Motor neuron (in vitro differentiated cells): ENCODE results near the gene CLN6. TPM values are rescaled to one million over a fixed set of nuclear protein-coding genes. Genes with fewer than 3 reads are reported as not detected.
A peak's percentile ranks its signal among the peaks of the same experiment; 100 is the strongest.

Experiments
- ATAC-seq, 8 experiments: fragments of 200-7000 bp; cut with Tn5 transposase; replicated peaks in 6 of 8; 2 replicates each; pipeline ENCODE4 v1.8.0; 2021; ENCODE audit warnings: mild to moderate bottlenecking in 8 of 8, moderate library complexity in 8 of 8
- H3K27ac ChIP-seq, 2 donors: fragments of 250-450 bp; sonication (Bioruptor Pico); 2 replicates each; pipeline ENCODE4 v1.9.0; 2021; ENCODE audit warnings: antibody characterized with exemption in 2 of 2, mild to moderate bottlenecking in 2 of 2, moderate library complexity in 1 of 2
- H3K4me1 ChIP-seq, 2 donors: fragments of 250-450 bp; sonication (Bioruptor Pico); replicated peaks in 1 of 2; 2 replicates each; pipeline ENCODE4 v1.6.1; 2021; ENCODE audit warnings: antibody characterized with exemption in 2 of 2, mild to moderate bottlenecking in 2 of 2, moderate library complexity in 1 of 2
- H3K4me3 ChIP-seq, 5 donors: fragments of 250-450 bp; sonication (Bioruptor Pico); 2 replicates each; pipeline ENCODE4 v1.9.0; 2021; ENCODE audit warnings: antibody characterized with exemption in 5 of 5, mild to moderate bottlenecking in 5 of 5, moderate library complexity in 4 of 5
- WGBS, 10 experiments: fragments of 450-650 bp; shearing (Covaris generic); methylation state at CpG; one replicate each; pipeline ENCODE4 v1.0.0; 2022; 5-methylcytosine and 5-hydroxymethylcytosine counted together
- in situ Hi-C, 9 experiments: fragments of 400-800 bp; cut with MboI; loops; one replicate each; pipeline ENCODE4 v1.15.0; 2021; ENCODE audit warnings: low sequenced_read_pairs in 9 of 9, low pct_unique_long_range_greater_than_20kb in 2 of 9; ENCODE audit not compliant: unreplicated experiment in 9 of 9
- total RNA-seq, 8 experiments: library from RNA; unstranded; fragments of 300-600 nt; gene quantifications; 2 replicates each; pipeline versions ENCODE4 v1.2.3 to v1.2.4, GENCODE V29; 2022

Gene CLN6
- total RNA-seq, 8 experiments from 2014 or later = 6.5 to 39.7 (median 9.7) TPM

DNA sequence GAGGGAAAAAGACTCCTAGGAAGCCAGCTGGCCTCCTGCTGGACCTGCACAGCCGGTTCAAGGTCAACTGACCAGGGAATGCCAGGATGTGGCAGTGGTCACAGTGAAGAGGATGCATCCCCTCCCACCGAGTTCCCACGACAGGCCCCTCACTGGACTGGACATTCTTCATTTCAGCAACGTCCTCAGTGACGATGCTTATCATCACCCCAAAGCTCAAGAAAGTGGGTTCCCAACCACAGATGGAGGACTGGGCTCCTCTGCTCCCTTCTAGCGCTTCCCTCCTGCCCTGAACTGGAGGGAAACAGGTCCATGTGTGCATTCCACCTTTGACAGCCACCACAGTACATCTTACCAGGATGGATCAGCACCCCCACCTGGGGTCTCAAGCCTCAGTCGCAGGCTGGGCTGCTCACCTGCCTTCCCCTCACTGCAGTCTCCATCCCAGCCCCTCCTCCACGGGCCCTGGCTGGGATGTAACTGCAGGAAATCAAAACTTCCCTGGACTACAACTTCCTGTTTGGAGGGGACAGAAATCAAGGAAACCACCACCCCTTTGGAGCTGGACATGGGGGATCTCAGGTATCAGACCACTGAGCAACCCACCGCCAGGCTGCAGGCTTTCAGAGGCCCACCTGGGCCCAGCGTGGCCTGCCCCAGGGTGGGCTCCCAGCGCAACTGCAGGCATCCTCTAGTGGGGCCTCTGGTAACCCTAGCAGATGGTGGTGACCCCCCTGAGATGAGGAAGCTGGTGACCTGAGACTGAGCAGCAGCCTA, 31.7 kb downstream of the CLN6 start:
- in situ Hi-C loops = no loop called here
- 71 to 100% (median 82%) methylated on average over 2 to 4 of the region's 11 CpGs; no CpG with 5 or more reads in 6 of the 10 experiments for WGBS, 10 experiments
- no peak for ATAC-seq
- Histone ChIP-seq H3K27ac (no peak overlapping the region), H3K4me1 (peaks cover 20% of the 10 kb centered on the region in 2 donors), H3K4me3 (no peak overlapping the region)

DNA sequence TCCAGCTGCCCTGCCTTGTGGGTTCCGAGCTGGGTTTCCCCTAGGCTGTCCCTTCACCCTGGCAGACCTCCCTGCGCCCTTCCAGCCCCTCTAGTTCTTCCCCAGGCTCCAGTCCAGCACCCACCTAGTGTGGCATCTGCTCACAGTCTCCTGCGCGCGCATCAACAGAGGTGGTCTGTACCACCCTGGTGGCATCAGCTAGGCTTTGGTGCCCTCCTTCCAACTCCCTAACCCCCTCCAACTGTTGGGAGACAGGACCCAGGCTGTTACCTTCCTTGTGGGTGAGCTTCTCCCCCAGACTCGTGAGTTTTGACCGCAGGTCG, 32.4 kb downstream of the CLN6 start:
- WGBS, 10 experiments = 87 to 100% (median 100%) methylated on average over 1 to 4 of the region's 8 CpGs; no CpG with 5 or more reads in 5 of the 10 experiments
- in situ Hi-C loops = no loop called here
- no peak overlapping the region for H3K4me3 ChIP-seq
- peaks cover 17 to 19% of the 10 kb centered on the region in 2 donors for H3K4me1 ChIP-seq
- no peak overlapping the region for H3K27ac ChIP-seq
- no peak for ATAC-seq

- Histone ChIP-seq H3K27ac (no peak overlapping the region), H3K4me1 (peaks cover 12 to 14% of the 10 kb centered on the region in 2 donors), H3K4me3 (no peak overlapping the region)
- in situ Hi-C loops = no loop called here
- 92 to 100% (median 97%) methylated on average over 1 to 8 of the region's 17 CpGs; no CpG with 5 or more reads in 4 of the 10 experiments for WGBS, 10 experiments
- no peak for ATAC-seq
Observed at GRCh38 chr15:68196445-68197169, 32.9 kb downstream of the CLN6 start.

- Histone ChIP-seq H3K27ac (no peak overlapping the region), H3K4me3 (no peak overlapping the region), H3K4me1 (peaks cover 10 to 11% of the 10 kb centered on the region in 2 donors)
- in situ Hi-C loops = no loop called here
- ATAC-seq = no peak
- 73 to 100% (median 97%) methylated on average over 1 to 5 of the region's 8 CpGs; no CpG with 5 or more reads in 1 of the 10 experiments for WGBS, 10 experiments
Observed at GRCh38 chr15:68195336-68196112, 34.0 kb downstream of the CLN6 start.

DNA sequence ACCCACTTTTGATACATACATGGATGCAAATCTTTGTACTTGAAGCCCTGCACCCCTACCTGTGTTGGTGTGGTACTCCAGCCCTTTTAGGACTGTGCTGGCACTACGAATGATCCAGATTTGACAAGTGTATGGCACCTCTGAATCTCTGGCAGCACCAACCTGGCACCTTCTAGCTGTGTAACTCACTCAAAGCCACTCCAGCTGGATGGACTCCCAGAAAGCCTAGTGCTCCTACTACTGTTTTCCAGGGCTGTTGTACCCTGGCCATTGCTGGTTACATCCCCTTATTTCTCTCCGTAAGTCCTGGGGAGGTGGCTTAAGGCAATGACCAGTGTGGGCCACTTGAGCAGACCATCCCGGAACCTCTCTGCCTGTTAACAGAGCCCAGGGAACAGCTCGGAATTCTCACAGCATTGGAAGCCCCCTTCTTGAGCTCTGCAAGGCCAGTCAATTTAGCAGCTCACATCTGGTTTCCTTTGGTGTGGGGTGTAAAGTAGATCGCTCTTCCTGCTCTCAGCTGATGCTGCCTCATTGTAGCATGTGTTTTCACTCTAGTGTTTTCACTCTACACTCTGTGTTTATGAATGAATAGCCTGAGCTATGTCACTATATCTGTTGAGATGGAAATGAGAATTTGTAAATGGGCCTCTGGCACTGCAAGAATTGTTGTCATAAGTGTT, 36.6 kb downstream of the CLN6 start:
- Histone ChIP-seq H3K4me1 (no peaks in the 10 kb centered on the region), H3K4me3 (no peak overlapping the region), H3K27ac (no peak overlapping the region)
- in situ Hi-C loops = no loop called here
- WGBS, 10 experiments = 60 to 100% (median 82%) methylated on average over 1 to 3 of the region's 5 CpGs; no CpG with 5 or more reads in 3 of the 10 experiments
- ATAC-seq = peak in 4 of 8 experiments; percentile 38 to 58 (median 46)

GRCh38 chr15:68192117-68192516, 37.4 kb downstream of the CLN6 start:
- 70 to 100% (median 95%) methylated on average over 1 to 4 of the region's 4 CpGs; no CpG with 5 or more reads in 4 of the 10 experiments for WGBS, 10 experiments
- H3K27ac ChIP-seq = no peak overlapping the region
- no peak for ATAC-seq
- no peak overlapping the region for H3K4me3 ChIP-seq
- no peaks in the 10 kb centered on the region for H3K4me1 ChIP-seq
- in situ Hi-C loops = no loop called here

DNA sequence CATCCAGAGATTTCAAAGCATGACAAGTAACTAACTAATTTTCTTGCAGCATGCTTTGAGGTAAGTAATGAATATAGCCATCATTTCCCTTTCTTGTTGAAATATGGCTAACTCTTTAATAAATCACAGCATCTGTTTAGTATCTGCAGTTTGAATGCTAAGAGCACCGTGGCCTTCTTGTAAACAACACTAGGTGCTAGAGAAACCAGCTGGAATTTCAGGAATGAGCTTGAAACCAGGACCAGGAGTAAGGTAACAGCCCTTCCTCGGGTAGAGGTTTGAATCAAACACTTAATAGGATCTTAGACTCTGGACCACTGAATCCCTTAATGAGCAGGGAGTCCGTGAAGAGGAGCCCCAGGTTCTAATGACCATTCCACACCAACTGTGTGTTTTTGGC, 38.0 kb downstream of the CLN6 start:
- no peak for ATAC-seq
- Histone ChIP-seq H3K4me1 (no peaks in the 10 kb centered on the region), H3K27ac (no peak overlapping the region), H3K4me3 (no peak overlapping the region)
- 58 to 84% (median 80%) methylated on average over 1 to 3 of the region's 3 CpGs; no CpG with 5 or more reads in 2 of the 10 experiments for WGBS, 10 experiments
- in situ Hi-C loops = no loop called here

DNA sequence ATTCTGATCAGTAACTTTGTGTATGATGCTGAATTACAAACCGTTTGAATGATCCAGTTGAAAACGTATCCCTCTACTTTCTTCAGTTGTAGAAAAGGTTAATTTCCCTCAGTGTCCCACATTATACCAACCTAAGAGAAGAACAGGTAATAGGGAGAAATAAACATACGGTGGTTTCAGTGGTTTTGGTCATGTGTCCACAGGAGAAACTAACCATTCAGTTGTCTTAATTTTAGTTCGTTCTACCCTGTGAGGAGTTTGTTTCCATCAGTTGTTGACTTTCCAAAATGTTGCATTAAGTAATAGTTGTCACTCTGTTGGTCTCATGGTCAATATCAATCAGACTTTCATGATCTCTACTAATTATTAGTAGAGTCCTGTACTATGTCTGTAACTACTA, 39.5 kb downstream of the CLN6 start:
- in situ Hi-C loops = no loop called here
- no peak overlapping the region for H3K4me3 ChIP-seq
- H3K4me1 ChIP-seq = no peaks in the 10 kb centered on the region
- H3K27ac ChIP-seq = no peak overlapping the region
- no peak for ATAC-seq
- WGBS, 10 experiments = 87 to 100% (median 92%) methylated on average over 2 to 4 of the region's 4 CpGs

GRCh38 chr15:68188647-68189046, 40.9 kb downstream of the CLN6 start:
- ATAC-seq = no peak
- in situ Hi-C loops = no loop called here
- WGBS, 10 experiments = 75 to 100% (median 96%) methylated on average over 1 to 2 of the region's 2 CpGs; no CpG with 5 or more reads in 1 of the 10 experiments

DNA sequence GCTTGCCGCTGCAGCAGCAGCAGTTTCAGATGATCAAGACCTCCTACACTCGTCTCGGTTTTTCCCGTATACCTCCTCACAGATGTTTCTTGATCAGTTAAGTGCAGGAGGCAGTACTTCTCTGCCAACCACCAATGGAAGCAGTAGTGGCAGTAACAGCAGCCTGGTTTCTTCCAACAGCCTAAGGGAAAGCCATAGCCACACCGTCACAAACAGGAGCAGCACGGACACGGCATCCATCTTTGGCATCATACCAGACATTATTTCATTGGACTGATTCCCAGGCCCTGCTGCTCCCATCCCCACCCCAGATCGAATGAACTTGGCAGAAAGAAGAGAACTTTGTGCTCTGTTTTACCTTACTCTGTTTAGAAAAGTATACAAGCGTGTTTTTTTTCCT, 42.0 kb downstream of the CLN6 start:
- Histone ChIP-seq H3K4me1 (no peaks in the 10 kb centered on the region), H3K27ac (no peak overlapping the region), H3K4me3 (no peak overlapping the region)
- 0 to 100% (median 86%) methylated on average over 2 to 9 of the region's 9 CpGs for WGBS, 10 experiments
- ATAC-seq = peak in 4 of 8 experiments; percentile 49 to 82 (median 80)
- in situ Hi-C loops = no loop called here

More at GRCh38 chr15:68188647-68189046, 40.9 kb downstream of the CLN6 start:
- Histone ChIP-seq H3K4me3 (no peak overlapping the region), H3K27ac (no peak overlapping the region), H3K4me1 (no peaks in the 10 kb centered on the region)

DNA sequence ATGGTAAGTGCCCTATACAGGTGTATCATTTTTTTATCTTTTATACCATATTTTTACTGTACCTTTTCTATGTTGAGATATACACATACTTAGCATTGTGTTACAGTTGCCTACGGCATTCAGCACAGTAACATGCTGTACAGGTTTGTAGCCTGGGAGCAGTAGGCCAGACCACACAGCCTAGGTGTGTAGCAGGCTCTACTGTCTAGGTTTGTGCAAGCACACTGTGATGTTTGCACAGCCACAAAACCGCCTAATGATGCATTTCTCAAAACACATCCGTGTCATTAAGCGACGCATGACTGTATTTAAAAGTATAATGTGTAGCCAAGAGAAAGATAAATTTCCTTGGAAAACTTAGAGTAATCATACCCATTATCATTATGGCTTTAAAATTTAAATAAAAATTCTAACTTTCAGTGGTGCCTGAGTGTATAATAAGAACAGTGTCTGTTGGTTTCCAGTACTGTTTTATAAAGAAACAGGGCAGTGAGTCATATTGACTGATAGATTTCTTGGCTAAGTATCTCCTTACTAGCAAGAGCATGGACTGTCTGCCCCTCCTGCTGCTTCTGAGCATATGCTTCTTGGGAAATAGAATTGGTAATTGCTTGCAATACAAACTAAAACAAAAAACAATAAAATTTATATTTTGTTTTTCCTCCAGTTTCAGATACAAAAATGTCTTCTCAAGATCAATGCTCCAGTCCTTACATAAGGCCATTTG, 42.7 kb downstream of the CLN6 start:
- Histone ChIP-seq H3K27ac (no peak overlapping the region), H3K4me1 (no peaks in the 10 kb centered on the region), H3K4me3 (no peak overlapping the region)
- ATAC-seq = peak in 4 of 8 experiments; percentile 34 to 81 (median 72)
- whole genome bisulfite sequencing, 10 experiments = 49 to 100% (median 97%) methylated on average over 1 to 5 of the region's 5 CpGs; no CpG with 5 or more reads in 1 of the 10 experiments
- in situ Hi-C loops = no loop called here
